ENCODE results near the gene CBLN1. TPM values are rescaled to one million over a fixed set of nuclear protein-coding genes. Genes with fewer than 3 reads are reported as not detected.

Gene CBLN1
- total RNA-seq, 6 donors from 2014 or later: 0.10 to 0.49 TPM; not detected in 4

DNA sequence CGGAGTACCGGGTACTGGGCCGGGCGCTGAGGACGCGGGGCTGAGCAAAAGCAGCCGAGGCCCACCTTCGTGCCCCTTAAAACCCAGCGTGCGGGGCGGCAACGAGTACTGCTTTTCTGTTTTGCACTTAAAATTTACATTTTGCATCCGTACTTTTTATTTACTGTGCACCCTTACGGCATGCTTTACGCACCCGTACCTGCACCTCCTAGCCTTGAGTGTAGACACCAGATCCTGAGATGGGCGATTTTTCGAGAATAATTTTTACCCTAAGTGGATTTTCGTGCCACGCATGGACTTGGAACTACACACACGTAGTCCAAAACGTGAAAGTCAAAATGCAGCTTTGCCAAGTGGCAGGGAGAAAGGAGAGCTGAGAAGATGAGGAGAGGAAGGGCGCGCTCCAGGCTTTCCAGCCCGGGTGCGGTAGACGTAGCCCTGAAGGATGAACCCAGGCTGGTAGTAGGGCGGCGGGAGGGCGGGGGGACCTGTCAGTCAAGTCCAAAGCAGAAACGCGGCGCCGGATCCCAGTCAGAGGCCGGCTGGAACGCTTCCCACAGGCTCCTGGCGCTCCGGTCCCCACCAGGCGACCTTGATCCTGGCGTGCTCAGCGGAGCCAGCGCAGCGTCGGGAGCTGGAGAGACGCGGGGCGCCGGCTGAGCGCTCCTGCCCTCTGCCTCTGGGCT lies 1.2 kb upstream of the CBLN1 start:
- peak overlapping the region in 3 of 4 donors; percentile 45 to 56 (median 56) for H3K4me3 ChIP-seq
- WGBS, 2 donors: 4% methylated on average over 44 of the region's 49 CpGs
- TF ChIP-seq, protein P1, sequence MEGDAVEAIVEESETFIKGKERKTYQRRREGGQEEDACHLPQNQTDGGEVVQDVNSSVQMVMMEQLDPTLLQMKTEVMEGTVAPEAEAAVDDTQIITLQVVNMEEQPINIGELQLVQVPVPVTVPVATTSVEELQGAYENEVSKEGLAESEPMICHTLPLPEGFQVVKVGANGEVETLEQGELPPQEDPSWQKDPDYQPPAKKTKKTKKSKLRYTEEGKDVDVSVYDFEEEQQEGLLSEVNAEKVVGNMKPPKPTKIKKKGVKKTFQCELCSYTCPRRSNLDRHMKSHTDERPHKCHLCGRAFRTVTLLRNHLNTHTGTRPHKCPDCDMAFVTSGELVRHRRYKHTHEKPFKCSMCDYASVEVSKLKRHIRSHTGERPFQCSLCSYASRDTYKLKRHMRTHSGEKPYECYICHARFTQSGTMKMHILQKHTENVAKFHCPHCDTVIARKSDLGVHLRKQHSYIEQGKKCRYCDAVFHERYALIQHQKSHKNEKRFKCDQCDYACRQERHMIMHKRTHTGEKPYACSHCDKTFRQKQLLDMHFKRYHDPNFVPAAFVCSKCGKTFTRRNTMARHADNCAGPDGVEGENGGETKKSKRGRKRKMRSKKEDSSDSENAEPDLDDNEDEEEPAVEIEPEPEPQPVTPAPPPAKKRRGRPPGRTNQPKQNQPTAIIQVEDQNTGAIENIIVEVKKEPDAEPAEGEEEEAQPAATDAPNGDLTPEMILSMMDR (IDR thresholded peaks at IDR 0.05): no peak
- no peak for TF ChIP-seq EP300 (IDR thresholded peaks at IDR 0.05)
- TF ChIP-seq POLR2A (IDR thresholded peaks at IDR 0.05): no peak
- TF ChIP-seq POLR2AphosphoS5 (IDR thresholded peaks at IDR 0.05): no peak
- H3K4me1 ChIP-seq: peaks cover 15 to 50% (median 19%) of the 10 kb centered on the region in 4 donors
- no peaks in the 10 kb centered on the region for H3K9me3 ChIP-seq
- no peaks in the 10 kb centered on the region for H3K36me3 ChIP-seq
- DNase-seq (peak in 1 of 2 donors; percentile 81), ATAC-seq (ENCODE audit: low FRiP score in 2 of 2) (no peak)
- no peak overlapping the region for H3K27ac ChIP-seq
- peaks cover 0 to 56% (median 32%) of the 10 kb centered on the region in 4 donors for H3K27me3 ChIP-seq

DNA sequence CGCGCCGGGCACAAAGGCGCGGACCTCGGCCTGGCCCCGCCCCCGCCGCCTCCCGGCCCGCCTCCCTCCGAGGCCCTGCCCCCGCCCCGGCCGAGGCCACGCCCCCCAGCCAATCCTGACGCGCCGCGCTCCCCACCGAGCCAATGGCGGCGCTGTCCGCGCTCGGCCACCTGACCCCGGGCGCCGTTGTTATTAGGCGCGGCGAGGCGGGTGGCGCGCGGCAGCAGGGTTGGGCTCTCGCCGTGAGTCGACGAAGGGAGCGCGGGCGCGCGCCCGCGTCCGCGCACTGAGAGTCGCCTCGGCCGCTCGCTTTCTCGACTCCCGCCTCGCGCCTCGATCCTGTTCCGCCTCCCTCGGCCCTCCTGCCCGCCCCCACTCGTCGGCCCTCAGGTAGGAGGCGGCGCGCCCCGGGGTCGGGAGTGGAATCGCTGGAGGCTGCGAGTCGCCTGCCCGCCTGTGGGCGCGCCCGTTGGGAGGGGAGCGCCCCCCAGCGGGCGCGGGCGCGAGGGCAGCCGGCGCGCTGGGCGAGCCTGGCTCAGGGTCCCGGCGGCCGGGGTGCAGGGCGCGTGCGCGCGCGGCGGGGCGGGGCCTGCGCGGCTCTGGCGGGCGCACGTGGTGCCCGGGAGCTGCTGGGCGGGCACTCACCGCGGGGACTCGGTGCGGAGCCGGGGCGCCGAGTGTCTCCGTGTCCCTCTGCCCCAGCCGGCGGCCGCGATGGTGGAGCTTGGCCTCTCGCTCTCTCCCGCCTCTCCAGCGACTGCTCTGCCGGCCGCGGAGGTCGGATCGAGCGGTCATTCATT lies 405 bp upstream of the CBLN1 start:
- peak; percentile 95 for ATAC-seq (ENCODE audit: low FRiP score in 2 of 2)
- peak; percentile 83 to 97 for DNase-seq
- TF ChIP-seq, protein P1 (IDR thresholded peaks at IDR 0.05): peak; percentile 15 to 82 (median 42)
- no peak for TF ChIP-seq EP300 (IDR thresholded peaks at IDR 0.05)
- no peak for TF ChIP-seq POLR2AphosphoS5 (IDR thresholded peaks at IDR 0.05)
- TF ChIP-seq POLR2A (IDR thresholded peaks at IDR 0.05): no peak
- Histone ChIP-seq H3K27me3 (peaks cover 0 to 64% (median 36%) of the 10 kb centered on the region in 4 donors), H3K9me3 (no peaks in the 10 kb centered on the region), H3K4me3 (peak overlapping the region; percentile 1 to 56 (median 50)), H3K4me1 (peaks cover 15 to 58% (median 19%) of the 10 kb centered on the region in 4 donors), H3K27ac (peak overlapping the region in 1 of 4 donors; percentile 44), H3K36me3 (no peaks in the 10 kb centered on the region)
- WGBS, 2 donors: 4 to 10% methylated on average over 20 to 50 of the region's 124 CpGs

DNA sequence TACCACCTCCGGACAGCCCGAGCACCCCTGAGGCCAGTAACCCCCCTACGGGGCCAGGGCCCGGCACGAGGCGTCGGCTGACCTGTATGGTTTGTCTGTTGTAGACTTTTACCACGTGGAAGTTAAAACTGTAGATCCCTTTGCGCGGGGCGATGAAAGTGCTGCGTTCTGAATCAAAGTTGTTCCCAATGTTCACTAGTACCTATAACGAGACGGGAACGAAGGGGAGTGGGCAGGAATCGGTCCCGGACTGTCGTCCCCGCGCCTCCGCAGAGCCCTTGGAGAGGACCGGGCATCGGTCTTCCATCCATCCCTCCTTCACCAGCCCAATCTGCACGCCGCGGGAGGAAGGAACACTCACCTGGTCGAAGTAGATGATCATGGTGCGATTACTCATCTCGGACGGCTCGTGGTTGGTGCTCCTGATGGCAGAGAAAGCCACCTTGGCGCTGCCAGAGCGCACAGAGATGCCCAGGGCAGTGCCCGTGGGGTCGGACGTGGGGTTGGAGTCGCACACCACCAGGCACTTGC lies 732 bp downstream of the CBLN1 start:
- H3K4me3 ChIP-seq: peak overlapping the region in 3 of 4 donors; percentile 45 to 56 (median 56)
- peaks cover 0 to 75% (median 41%) of the 10 kb centered on the region in 4 donors for H3K27me3 ChIP-seq
- ATAC-seq (ENCODE audit: low FRiP score in 2 of 2): no peak
- TF ChIP-seq POLR2A (IDR thresholded peaks at IDR 0.05) (no peak), POLR2AphosphoS5 (IDR thresholded peaks at IDR 0.05) (no peak), EP300 (IDR thresholded peaks at IDR 0.05) (no peak)
- TF ChIP-seq, protein P1 (IDR thresholded peaks at IDR 0.05): no peak
- no peaks in the 10 kb centered on the region for H3K36me3 ChIP-seq
- H3K27ac ChIP-seq: no peak overlapping the region
- no peaks in the 10 kb centered on the region for H3K9me3 ChIP-seq
- peaks cover 15 to 63% (median 19%) of the 10 kb centered on the region in 4 donors for H3K4me1 ChIP-seq
- peak in 1 of 2 donors; percentile 60 for DNase-seq
- 0 to 4% methylated on average over 2 to 36 of the region's 37 CpGs for WGBS, 2 donors

DNA sequence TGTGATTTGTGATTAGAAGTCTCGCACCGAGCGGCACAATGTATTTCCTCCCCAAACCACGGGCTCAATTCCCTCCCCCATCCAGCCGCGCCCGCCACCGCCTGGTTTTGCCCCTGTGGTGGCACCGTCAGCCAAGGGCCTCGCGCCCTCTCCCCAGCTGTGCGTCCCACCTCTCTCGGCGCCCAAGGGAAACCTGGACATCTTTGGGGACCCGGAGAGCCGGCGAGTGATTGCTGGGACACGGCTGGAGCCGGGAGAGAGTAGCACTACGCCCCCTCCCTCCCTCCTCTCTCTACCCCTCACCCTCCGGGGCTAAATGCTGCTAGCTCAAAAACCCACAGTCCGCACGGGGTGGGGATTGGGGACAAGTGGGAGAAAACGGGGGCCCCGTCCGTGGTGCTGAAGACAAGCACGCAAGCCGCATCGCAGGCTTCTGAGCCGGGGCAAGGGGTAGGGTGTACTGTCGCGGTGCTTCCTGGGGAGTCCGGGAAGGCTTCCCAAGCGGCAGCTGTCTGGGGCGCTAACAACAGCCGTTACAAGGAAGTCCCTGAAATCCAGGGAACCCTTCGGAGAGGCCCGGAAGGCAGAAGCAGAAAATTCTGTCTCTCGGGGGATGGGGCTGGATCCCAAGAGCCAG lies 1.4 kb downstream of the CBLN1 start:
- Histone ChIP-seq H3K4me3 (no peak overlapping the region), H3K9me3 (no peaks in the 10 kb centered on the region), H3K36me3 (no peaks in the 10 kb centered on the region), H3K4me1 (peaks cover 15 to 63% (median 19%) of the 10 kb centered on the region in 4 donors), H3K27me3 (peaks cover 0 to 82% (median 44%) of the 10 kb centered on the region in 4 donors), H3K27ac (no peak overlapping the region)
- TF ChIP-seq POLR2AphosphoS5 (IDR thresholded peaks at IDR 0.05) (no peak), EP300 (IDR thresholded peaks at IDR 0.05) (no peak), POLR2A (IDR thresholded peaks at IDR 0.05) (no peak)
- TF ChIP-seq, protein P1 (IDR thresholded peaks at IDR 0.05): no peak
- peak in 1 of 2 donors; percentile 68 for DNase-seq
- 1 to 4% methylated on average over 18 to 36 of the region's 39 CpGs for WGBS, 2 donors
- no peak for ATAC-seq (ENCODE audit: low FRiP score in 2 of 2)
